ENCODE results near the gene ZDHHC22.
A peak's percentile ranks its signal among the peaks of the same experiment; 100 is the strongest.

ZDHHC22 gene

GRCh38 chr14:77102154-77102553, 39.4 kb downstream of the ZDHHC22 start:
- H3K27ac ChIP-seq, result no peak overlapping the region
- TF ChIP-seq ZFX (IDR thresholded peaks at IDR 0.05; ENCODE audit: borderline replicate concordance) (no peak), CTCF (IDR thresholded peaks at IDR 0.05) (no peak)

- TF ChIP-seq ZFX (IDR thresholded peaks at IDR 0.05; ENCODE audit: borderline replicate concordance) (no peak), CTCF (IDR thresholded peaks at IDR 0.05) (no peak)
- H3K27ac ChIP-seq, result no peak overlapping the region
These were observed 40.6 kb downstream of the ZDHHC22 start for GRCh38 chr14:77100961-77101360.

- peak overlapping the region; percentile 99; the same call in 1 of the 2 replicates for H3K27ac ChIP-seq
These were observed 42.0 kb downstream of the ZDHHC22 start for GRCh38 chr14:77099425-77100167.

GRCh38 chr14:77098529-77099353, 42.9 kb downstream of the ZDHHC22 start:
- peak overlapping the region; percentile 99 for H3K27ac ChIP-seq
- TF ChIP-seq ZFX (IDR thresholded peaks at IDR 0.05; ENCODE audit: borderline replicate concordance) (no peak), CTCF (IDR thresholded peaks at IDR 0.05) (no peak)

More at GRCh38 chr14:77099425-77100167, 42.0 kb downstream of the ZDHHC22 start:
- no peak for TF ChIP-seq CTCF (IDR thresholded peaks at IDR 0.05)
- TF ChIP-seq ZFX (IDR thresholded peaks at IDR 0.05; ENCODE audit: borderline replicate concordance), result no peak

GRCh38 chr14:77097700-77098528, 43.7 kb downstream of the ZDHHC22 start, which contains the start of gene CIPC:
Gene CIPC, plus strand, starts transcription at chr14:77098258. Its CDS starts 7,451 bp downstream, at chr14:77105709.
- no peak for TF ChIP-seq ZFX (IDR thresholded peaks at IDR 0.05; ENCODE audit: borderline replicate concordance)
- TF ChIP-seq CTCF (IDR thresholded peaks at IDR 0.05), result no peak
- H3K27ac ChIP-seq, result peak within 1 kb of the TSS; percentile 99

GRCh38 chr14:77097006-77097699, 44.4 kb downstream of the ZDHHC22 start:
- H3K27ac ChIP-seq, result peak overlapping the region; percentile 99
- no peak for TF ChIP-seq CTCF (IDR thresholded peaks at IDR 0.05)
- no peak for TF ChIP-seq ZFX (IDR thresholded peaks at IDR 0.05; ENCODE audit: borderline replicate concordance)

All from 22Rv1 (cell line).